ENCODE measurements around the gene DNAJB13.

GRCh38 chr11:74018331-74019005 is 67.6 kb downstream of the DNAJB13 start:
- TF ChIP-seq, protein P1, sequence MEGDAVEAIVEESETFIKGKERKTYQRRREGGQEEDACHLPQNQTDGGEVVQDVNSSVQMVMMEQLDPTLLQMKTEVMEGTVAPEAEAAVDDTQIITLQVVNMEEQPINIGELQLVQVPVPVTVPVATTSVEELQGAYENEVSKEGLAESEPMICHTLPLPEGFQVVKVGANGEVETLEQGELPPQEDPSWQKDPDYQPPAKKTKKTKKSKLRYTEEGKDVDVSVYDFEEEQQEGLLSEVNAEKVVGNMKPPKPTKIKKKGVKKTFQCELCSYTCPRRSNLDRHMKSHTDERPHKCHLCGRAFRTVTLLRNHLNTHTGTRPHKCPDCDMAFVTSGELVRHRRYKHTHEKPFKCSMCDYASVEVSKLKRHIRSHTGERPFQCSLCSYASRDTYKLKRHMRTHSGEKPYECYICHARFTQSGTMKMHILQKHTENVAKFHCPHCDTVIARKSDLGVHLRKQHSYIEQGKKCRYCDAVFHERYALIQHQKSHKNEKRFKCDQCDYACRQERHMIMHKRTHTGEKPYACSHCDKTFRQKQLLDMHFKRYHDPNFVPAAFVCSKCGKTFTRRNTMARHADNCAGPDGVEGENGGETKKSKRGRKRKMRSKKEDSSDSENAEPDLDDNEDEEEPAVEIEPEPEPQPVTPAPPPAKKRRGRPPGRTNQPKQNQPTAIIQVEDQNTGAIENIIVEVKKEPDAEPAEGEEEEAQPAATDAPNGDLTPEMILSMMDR (IDR thresholded peaks at IDR 0.05; ENCODE audit: low read depth, low read length, poor library complexity, severe bottlenecking), result no peak
- no peak for TF ChIP-seq EZH2phosphoT487 (IDR thresholded peaks at IDR 0.05; ENCODE audit: borderline replicate concordance, low read length)

All from DOHH2 (cell line).